OCI-LY7 (cell line): ENCODE measurements around the gene STK32C. TPM values are rescaled to one million over a fixed set of nuclear protein-coding genes. Genes with fewer than 3 reads are reported as not detected.

Experiments used
- BruUV-seq: library from RNA; stranded (reverse); fragments of 400-500 nt; replicated peaks from 2 replicates; lab custom pipeline; 2021; lab: Mats Ljungman, UMichigan
- CTCF ChIA-PET: fragments of 300-600 bp; sonication (Branson Sonifier 250); formaldehyde crosslinking; loops from one replicate; lab custom pipeline; 2022; ENCODE audit warnings: antibody characterized with exemption; ENCODE audit not compliant: unreplicated experiment; lab: Charles Lee
- POLR2A ChIA-PET: fragments of 300-600 bp; sonication (Branson Sonifier 250); formaldehyde crosslinking; loops from one replicate; lab custom pipeline; 2022; ENCODE audit warnings: antibody characterized with exemption; lab: Charles Lee
- DNase-seq: peaks from one replicate; pipeline ENCODE4 v3.0.0-alpha.2; 2015; ENCODE audit warnings: low spot score
- H2AFZ ChIP-seq: fragments of 200-600 bp; sonication (generic), shearing (Covaris generic); 2 replicates; pipeline ENCODE4 v1.6.1; 2014; ENCODE audit warnings: mild to moderate bottlenecking, antibody characterized with exemption, low read length, moderate library complexity
- H3K27ac ChIP-seq: fragments of 200-600 bp; sonication (generic); 2 replicates; pipeline ENCODE4 v1.5.1; 2014; ENCODE audit warnings: mixed run types, low read depth, mild to moderate bottlenecking, moderate library complexity, low read length, inconsistent platforms; ENCODE audit not compliant: poor library complexity, severe bottlenecking
- H3K36me3 ChIP-seq: fragments of 200-600 bp; sonication (generic); 2 replicates; pipeline ENCODE4 v1.6.1; 2014; ENCODE audit warnings: mild to moderate bottlenecking, antibody characterized with exemption, low read length, moderate library complexity, mixed read lengths; ENCODE audit not compliant: insufficient read depth
- H3K4me1 ChIP-seq: fragments of 200-600 bp; sonication (generic); 2 replicates; pipeline ENCODE4 v1.5.1; 2014; ENCODE audit warnings: mild to moderate bottlenecking, low read length; ENCODE audit not compliant: insufficient read depth, poor library complexity, severe bottlenecking
- H3K4me2 ChIP-seq: fragments of 200-600 bp; sonication (generic); 2 replicates; pipeline ENCODE4 v1.6.1; 2014; ENCODE audit warnings: mild to moderate bottlenecking, low read length
- H3K4me3 ChIP-seq: fragments of 200-600 bp; sonication (generic); 2 replicates; pipeline ENCODE4 v1.5.1; 2014; ENCODE audit warnings: mild to moderate bottlenecking, low read depth, low read length; ENCODE audit not compliant: poor library complexity, severe bottlenecking
- H3K79me2 ChIP-seq: fragments of 200-600 bp; sonication (generic); 2 replicates; pipeline ENCODE4 v1.6.1; 2016; ENCODE audit warnings: low read depth, mild to moderate bottlenecking, low read length, moderate library complexity, mixed read lengths; ENCODE audit not compliant: insufficient read depth
- H3K9me2 ChIP-seq: fragments of 200-600 bp; sonication (generic); 2 replicates; pipeline ENCODE4 v1.6.1; 2016; ENCODE audit warnings: mild to moderate bottlenecking, low read length, mixed read lengths; ENCODE audit not compliant: insufficient read depth
- H3K9me3 ChIP-seq: fragments of 200-600 bp; sonication (generic); 2 replicates; pipeline ENCODE4 v1.6.1; 2014; ENCODE audit warnings: mild to moderate bottlenecking, mixed run types, low read length, mixed read lengths
- H4K20me1 ChIP-seq: fragments of 200-600 bp; sonication (generic); 2 replicates; pipeline ENCODE4 v1.6.1; 2014; ENCODE audit warnings: mild to moderate bottlenecking, antibody characterized with exemption, low read length, moderate library complexity, mixed read lengths; ENCODE audit not compliant: insufficient read depth
- EZH2phosphoT487 ChIP-seq: fragments of 200-600 bp; sonication (generic); IDR thresholded peaks from 2 replicates; pipeline ENCODE4 v1.6.1; 2018; ENCODE audit warnings: low read depth, borderline replicate concordance, mild to moderate bottlenecking, mixed run types, antibody characterized with exemption, low read length, moderate library complexity, mixed read lengths
- intact Hi-C: fragments of 100-400 bp; cut with micrococcal nuclease; formaldehyde crosslinking; loops from one replicate; pipeline ENCODE4 v1.10.0; 2022; ENCODE audit not compliant: unreplicated experiment
- total RNA-seq, 2 experiments: library from RNA; depleted of rRNA in 1 of 2; stranded (reverse); fragments of >200 nt in 1 of 2; shearing (Covaris generic) in 1 of 2; gene quantifications; 2 replicates each; pipeline ENCODE4 v1.2.3, GENCODE V29; 2014 to 2022
- TF ChIP-seq, protein P1 (sequence below): fragments of 200-600 bp; sonication (generic); conservative IDR thresholded peaks from 2 replicates; pipeline ENCODE4 v1.5.1; 2014; ENCODE audit warnings: mild to moderate bottlenecking, antibody characterized with exemption, low read length, moderate library complexity, mixed read lengths

The STK32C gene
- total RNA-seq, 2 experiments from 2014 or later, result 13.1 to 30.4 TPM

DNA sequence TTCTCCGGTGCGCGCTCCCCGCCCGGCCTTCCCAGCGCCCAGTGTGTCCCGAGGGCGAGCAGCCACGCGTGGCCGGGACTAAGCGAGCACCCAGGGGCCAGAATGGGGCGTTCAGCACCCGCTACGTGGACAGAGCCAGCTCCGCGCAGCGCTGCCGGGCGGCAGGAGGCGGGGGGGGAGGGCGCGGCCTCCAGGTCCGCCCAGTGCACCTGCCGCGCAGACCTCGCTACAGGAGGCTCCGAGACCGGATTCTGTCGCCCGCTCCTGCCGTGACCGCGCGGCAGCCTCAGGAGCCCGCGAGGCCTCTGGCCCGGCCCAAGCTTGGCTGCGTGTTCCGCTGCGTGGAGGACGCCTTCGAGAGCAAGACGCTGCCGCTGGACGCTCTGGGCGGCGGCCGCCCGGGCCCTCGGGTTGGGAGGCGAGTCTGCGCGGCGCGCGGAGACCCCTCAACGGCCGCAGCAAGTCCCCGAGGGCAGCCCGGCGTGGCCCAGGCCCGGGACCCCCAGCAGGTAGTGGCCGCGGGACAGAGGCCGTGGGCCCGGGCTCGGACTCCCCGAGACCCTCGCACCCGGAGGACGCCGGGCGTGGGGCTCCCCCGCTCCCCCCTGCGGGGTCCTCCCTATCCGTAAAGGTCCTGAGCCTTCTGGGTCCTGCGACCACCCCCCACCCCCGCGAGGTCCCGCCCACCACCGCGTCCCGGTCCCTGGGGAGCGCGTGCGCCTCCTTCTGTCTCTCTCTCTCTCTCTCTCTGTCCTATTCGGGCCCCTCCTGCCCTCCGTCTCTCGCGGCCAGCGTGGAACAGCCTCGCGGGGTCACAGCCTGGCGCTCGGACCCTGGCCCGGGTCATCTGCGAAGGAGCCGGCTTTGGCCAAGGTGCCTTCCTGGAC lies 121.9 kb downstream of the STK32C start:
- no TSS peak for BruUV-seq
- Histone ChIP-seq H3K79me2 (no peaks in the 10 kb centered on the region), H3K9me2 (no peaks in the 10 kb centered on the region), H2AFZ (no peak overlapping the region), H4K20me1 (no peaks in the 10 kb centered on the region), H3K9me3 (no peaks in the 10 kb centered on the region), H3K4me3 (no peak overlapping the region), H3K27ac (no peak overlapping the region), H3K4me1 (no peaks in the 10 kb centered on the region), H3K36me3 (no peaks in the 10 kb centered on the region), H3K4me2 (no peak overlapping the region)
- intact Hi-C loops, result no loop called here
- DNase-seq, result no peak
- no peak for TF ChIP-seq EZH2phosphoT487
- TF ChIP-seq, protein P1, sequence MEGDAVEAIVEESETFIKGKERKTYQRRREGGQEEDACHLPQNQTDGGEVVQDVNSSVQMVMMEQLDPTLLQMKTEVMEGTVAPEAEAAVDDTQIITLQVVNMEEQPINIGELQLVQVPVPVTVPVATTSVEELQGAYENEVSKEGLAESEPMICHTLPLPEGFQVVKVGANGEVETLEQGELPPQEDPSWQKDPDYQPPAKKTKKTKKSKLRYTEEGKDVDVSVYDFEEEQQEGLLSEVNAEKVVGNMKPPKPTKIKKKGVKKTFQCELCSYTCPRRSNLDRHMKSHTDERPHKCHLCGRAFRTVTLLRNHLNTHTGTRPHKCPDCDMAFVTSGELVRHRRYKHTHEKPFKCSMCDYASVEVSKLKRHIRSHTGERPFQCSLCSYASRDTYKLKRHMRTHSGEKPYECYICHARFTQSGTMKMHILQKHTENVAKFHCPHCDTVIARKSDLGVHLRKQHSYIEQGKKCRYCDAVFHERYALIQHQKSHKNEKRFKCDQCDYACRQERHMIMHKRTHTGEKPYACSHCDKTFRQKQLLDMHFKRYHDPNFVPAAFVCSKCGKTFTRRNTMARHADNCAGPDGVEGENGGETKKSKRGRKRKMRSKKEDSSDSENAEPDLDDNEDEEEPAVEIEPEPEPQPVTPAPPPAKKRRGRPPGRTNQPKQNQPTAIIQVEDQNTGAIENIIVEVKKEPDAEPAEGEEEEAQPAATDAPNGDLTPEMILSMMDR, result no peak
- ChIA-PET CTCF (no interaction called here), POLR2A (no interaction called here)

DNA sequence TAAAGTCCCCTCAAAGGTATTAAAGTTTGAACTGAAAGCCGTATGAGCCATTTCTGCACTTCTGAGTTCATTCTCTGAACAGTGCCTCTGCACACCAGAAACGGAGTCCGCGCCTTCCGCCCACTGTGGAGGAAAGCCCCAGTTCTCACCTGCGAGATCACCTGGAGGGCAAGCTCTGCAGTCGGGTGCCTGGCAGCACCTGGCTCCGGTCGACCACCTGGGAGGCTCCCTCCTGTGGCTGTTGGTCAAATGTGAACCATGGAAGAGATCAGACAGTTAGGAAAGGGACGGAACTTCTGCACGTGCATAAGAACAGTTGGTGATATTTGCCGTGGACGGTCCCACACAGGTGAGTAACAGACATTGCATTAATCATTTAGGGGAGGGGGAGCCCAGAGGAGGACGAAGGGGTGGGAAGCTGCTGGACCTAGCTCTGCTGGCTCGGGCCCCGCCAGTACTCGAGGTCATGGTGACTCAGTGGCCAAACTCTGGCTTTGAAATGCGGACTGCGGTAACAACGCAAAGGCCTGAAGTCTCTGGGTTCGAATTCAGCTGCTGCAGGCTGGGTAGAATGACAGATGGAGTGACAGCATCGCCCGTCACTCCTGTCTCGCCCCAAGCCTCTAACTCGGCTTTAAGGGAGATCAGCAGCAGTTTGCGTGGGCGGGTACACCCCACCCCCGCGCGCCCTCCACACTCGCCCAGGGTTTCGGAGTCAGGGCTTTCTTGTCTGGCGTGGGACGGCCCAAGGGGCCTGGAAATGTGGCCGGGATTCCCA lies 122.7 kb downstream of the STK32C start:
- intact Hi-C loops, result no loop called here
- CTCF ChIA-PET, result no interaction called here
- no peak overlapping the region for H3K4me2 ChIP-seq

More for the DNA sequence above, 122.7 kb downstream of the STK32C start:
- Histone ChIP-seq H3K4me3 (no peak overlapping the region), H2AFZ (no peak overlapping the region), H3K9me2 (no peaks in the 10 kb centered on the region), H3K27ac (no peak overlapping the region), H3K36me3 (no peaks in the 10 kb centered on the region), H3K9me3 (no peaks in the 10 kb centered on the region), H3K4me1 (no peaks in the 10 kb centered on the region), H3K79me2 (no peaks in the 10 kb centered on the region), H4K20me1 (no peaks in the 10 kb centered on the region)
- no peak for DNase-seq
- POLR2A ChIA-PET, result no interaction called here
- TF ChIP-seq, protein P1, result no peak
- TF ChIP-seq EZH2phosphoT487, result no peak
- no TSS peak for BruUV-seq
